ENCODE results near the gene POM121. TPM values are rescaled to one million over a fixed set of nuclear protein-coding genes. Genes with fewer than 3 reads are reported as not detected.
"Not testable (repeated sequence)": the region's sequence is repeated elsewhere in the genome, so short reads cannot be mapped to it uniquely, and the experiment has no call there.

Gene POM121
- total RNA-seq, 1 experiment from 2014 or later: 19.3 TPM

DNA sequence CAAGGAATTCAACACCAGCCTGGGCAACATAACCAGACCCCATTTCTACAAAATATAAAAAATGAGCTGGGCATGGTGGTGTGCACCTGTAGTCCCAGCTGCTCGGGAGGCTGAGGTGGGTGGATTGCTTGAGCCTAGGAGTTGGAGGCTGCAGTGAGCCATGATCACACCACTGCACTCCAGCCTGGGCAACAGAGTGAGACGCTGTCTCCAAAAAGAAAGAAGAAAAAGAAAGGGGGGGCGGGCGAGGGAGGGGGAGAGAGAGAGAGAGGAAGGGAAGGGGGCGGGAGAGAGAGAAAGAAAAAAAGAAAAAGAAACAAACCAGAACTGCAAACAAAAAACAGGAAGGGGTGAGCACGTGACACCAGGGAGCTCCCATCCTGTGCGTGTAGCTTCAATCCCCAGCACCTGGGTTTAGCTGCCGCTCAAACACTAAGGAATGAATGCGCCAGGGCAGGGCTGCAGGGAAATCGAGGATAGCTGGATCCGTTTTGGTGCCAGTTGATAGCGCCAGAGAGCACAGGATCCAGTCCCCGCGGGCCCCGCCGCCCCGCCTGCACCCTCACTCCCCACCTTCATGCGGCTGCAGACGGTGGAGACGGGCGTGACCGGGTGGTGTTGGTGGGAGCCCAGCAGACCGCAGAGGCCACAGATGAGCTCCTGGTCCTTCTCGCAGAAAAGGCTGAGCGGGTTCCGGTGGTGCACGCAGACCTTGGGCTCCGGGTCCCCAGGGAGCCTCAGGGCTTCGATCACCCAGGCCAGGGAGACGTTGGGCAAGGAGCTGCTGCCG lies 40.5 kb downstream of the POM121 start:
- H3K4me1 ChIP-seq; H3K27ac ChIP-seq; DNase-seq; H3K36me3 ChIP-seq; H3K9me3 ChIP-seq (replicated peaks); H3K4me3 ChIP-seq; H3K27me3 ChIP-seq: not testable (repeated sequence)

DNA sequence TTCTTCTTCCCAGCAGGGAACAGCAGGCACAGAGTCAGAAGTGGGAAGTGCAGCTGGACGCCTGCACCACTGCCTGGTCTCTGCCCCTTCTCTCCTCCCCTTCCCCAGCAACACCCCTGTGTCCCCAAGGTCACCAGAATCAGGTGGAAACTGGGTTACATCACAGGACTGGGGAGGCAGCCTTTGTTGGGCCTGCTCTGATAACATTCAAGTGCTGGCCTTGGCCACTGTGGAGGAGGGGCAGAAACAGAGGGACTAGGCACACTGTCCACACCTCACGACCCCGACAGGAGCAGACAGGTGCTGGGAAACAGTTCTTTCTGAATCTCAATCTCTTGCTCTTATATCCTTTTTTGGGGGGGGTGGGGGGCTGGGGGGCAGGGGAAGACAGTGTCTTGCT lies 42.0 kb downstream of the POM121 start:
- H3K36me3 ChIP-seq; H3K4me3 ChIP-seq; H3K27me3 ChIP-seq; H3K9me3 ChIP-seq (replicated peaks); H3K27ac ChIP-seq; H3K4me1 ChIP-seq: not testable (repeated sequence)
- DNase-seq: peak in 1 of 2 experiments; percentile 1

DNA sequence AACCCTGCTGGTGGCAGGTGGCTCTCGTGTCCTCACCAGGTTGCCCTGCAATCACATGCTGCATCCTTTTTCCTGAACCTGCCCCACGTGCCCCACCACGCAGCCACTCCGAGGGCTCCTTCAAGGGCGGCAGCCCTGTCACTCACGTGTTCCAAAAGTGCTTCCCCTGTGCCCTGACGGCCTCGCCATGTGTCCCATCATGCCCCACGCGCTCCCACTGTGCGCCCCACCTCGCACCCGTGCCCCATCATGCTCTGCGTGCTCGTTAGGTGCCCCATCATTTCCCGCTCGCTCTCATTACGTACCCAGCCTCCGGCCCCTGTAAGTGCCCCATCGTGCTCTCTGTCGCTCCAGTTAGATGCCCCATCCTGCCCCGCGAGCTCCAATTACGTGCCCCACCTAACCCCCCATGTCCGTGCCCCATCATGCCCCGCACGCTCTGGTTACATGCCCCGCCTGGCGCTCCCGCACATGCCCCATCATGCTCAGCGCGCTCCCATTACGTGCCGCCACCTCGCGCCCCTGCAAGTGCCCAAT lies 44.2 kb downstream of the POM121 start, which contains the start of gene TRIM74:
Gene TRIM74, minus strand, starts transcription at position 487 of the 537 bp plus-strand sequence. CDS start 3,309 bp downstream, outside the sequence.
- not testable (repeated sequence) for H3K27me3 ChIP-seq; H3K4me3 ChIP-seq; H3K27ac ChIP-seq; H3K9me3 ChIP-seq (replicated peaks); H3K4me1 ChIP-seq; DNase-seq; H3K36me3 ChIP-seq

DNA sequence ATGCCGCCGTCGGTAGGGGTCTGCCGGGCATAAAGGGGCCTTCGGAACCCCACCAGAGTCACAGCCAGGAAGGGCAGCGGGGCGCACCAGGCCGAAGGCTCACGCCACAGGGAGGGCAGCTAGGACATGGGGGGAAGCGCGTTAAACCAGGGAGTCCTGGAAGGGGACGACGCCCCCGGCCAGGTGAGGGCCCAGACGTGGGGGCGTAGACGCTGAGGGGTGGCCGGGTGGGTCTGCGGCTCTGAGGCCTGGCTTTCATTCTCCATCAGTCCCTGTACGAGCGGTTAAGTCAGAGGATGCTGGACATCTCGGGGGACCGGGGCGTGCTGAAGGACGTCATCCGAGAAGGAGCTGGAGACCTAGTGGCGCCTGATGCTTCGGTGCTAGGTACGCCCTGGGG lies 44.8 kb downstream of the POM121 start:
- H3K9me3 ChIP-seq (replicated peaks); H3K27me3 ChIP-seq; H3K36me3 ChIP-seq; H3K4me1 ChIP-seq; H3K4me3 ChIP-seq; H3K27ac ChIP-seq; DNase-seq: not testable (repeated sequence)

DNA sequence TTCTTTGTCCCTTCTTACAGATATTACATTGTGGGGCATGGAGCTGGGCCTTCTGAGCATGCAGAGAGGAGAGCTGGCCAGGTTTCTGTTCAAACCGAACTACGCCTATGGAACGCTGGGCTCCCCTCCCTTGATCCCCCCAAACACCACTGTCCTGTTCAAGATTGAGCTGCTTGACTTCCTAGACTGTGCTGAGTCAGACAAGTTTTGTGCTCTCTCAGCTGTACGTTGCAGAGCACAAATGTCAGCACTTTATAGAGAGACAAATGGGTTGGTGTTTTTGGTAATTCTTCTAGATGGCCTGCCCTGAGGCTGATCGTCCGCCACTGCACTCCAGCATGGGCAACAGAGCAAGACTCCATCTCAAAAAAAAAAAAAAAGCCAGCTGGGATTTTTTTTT lies 46.6 kb downstream of the POM121 start:
- H3K27me3 ChIP-seq; DNase-seq; H3K9me3 ChIP-seq (replicated peaks); H3K4me1 ChIP-seq; H3K36me3 ChIP-seq; H3K27ac ChIP-seq; H3K4me3 ChIP-seq: not testable (repeated sequence)

DNA sequence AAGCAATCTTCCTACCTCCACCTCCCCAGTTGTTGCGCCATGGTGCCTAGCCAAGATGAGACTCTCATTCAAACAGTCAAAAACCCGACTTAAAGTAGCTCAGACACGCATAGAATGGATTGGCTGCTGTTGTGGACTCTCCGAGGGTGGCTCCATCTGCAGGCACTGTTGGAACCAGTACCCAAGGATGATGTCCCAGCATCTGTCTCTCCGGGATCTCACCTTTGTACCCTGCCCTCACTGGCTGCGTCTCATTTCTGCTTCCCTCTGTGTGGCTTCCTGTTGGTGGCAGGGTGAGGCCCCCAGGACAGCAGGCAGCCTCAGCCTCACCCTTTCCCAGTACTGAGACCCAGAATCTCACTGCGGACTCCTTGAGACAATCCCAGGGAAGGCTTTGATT lies 49.9 kb downstream of the POM121 start:
- H3K4me1 ChIP-seq; H3K36me3 ChIP-seq; H3K9me3 ChIP-seq (replicated peaks); DNase-seq; H3K4me3 ChIP-seq; H3K27me3 ChIP-seq; H3K27ac ChIP-seq: not testable (repeated sequence)

DNA sequence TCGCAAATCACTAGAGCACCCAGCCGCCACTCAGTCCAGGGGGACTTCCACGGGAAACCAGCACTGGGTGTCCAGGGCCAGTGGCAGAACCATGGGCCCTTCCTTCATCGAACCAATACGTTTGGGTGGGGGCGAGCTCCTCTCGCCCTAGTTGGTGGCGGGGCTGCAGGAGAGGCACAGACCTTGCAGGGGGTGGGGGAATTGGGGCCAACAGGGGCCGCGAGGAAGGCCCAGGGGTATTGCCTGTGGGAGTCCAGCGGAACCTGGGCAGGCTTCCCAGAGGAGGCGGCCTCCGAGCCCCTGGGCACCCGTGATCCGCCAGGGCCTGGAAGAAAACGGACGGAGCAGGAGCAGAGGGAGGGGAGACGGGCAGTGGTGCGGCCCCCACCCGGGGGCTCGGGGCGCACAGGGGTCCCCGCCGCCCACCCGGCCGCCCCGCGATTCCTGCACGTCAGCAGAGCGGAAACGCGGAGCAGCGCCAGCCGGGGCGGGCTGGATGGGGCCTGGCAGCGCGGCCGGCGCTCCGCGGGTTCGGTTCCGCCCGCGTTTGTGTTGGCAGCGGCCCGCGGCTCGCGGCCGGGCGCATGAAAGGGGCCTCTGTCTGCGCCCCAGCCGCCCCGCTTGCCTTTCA lies 50.9 kb downstream of the POM121 start:
- not testable (repeated sequence) for H3K36me3 ChIP-seq; H3K4me1 ChIP-seq; H3K27me3 ChIP-seq; H3K4me3 ChIP-seq; H3K27ac ChIP-seq; H3K9me3 ChIP-seq (replicated peaks); DNase-seq

DNA sequence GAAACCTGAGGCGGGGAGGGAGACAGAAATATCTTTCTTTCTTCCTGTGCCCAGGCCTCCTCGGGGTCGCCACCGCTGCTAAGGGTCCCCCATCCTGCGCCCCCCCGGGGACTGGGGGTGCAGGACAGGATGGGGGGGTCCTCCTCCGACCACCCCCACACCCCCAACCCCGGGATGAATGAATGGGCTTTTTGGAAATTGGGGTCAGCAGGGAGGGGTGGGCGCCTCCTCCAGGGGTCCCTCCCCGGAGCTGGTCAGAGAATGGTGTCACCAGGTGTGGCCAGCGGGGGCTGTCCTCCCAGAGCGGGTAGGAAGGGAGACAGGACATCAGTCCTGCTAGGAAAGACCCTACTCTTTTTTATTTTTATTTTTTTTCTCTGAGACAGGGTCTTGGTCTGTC lies 51.5 kb downstream of the POM121 start:
- H3K27ac ChIP-seq: not testable (repeated sequence)

DNA sequence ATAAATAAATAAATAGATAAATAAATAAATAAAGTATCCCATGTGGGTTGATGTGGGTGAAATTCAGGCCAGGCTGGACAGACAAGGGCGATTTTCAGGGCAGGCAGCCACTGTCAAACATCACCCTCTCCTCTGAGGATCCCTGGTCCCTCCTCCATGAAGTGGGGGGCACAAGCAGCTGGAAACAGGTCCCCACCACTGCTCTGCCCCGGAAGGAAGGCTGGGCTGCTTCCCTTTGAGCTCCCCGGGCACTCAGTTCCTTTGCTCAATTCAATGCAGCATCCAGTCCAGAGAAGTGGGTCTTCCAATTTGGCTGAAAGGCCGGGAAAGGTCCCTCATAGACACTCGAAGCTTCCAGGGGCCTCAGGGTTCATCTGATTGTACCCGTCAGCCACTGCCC lies 55.5 kb downstream of the POM121 start:
- H3K27me3 ChIP-seq; H3K4me3 ChIP-seq; H3K4me1 ChIP-seq; DNase-seq; H3K27ac ChIP-seq; H3K9me3 ChIP-seq (replicated peaks); H3K36me3 ChIP-seq: not testable (repeated sequence)

More for the DNA sequence above, 51.5 kb downstream of the POM121 start:
- not testable (repeated sequence) for H3K4me1 ChIP-seq; DNase-seq; H3K4me3 ChIP-seq; H3K9me3 ChIP-seq (replicated peaks); H3K36me3 ChIP-seq; H3K27me3 ChIP-seq

DNA sequence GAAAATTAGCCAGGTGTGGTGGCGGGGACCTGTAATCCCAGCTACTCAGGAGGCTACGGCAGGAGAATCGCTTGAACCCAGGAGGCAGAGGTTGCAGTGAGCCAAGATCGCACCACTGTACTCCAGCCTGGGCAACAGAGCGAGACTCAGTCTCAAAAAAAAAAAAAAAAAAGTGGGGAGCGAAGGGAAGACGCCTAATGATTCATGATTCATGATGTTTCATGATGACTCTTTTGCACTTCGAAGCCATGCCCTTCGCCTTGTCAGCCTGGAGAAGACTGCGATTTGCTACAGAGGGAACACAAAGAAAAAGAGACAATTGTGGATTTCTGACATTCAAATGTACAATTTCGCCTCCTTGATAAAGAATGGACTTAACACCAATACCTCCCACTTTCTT lies 57.2 kb downstream of the POM121 start:
- H3K27ac ChIP-seq; H3K4me1 ChIP-seq; H3K27me3 ChIP-seq; H3K9me3 ChIP-seq (replicated peaks); H3K4me3 ChIP-seq; DNase-seq; H3K36me3 ChIP-seq: not testable (repeated sequence)

DNA sequence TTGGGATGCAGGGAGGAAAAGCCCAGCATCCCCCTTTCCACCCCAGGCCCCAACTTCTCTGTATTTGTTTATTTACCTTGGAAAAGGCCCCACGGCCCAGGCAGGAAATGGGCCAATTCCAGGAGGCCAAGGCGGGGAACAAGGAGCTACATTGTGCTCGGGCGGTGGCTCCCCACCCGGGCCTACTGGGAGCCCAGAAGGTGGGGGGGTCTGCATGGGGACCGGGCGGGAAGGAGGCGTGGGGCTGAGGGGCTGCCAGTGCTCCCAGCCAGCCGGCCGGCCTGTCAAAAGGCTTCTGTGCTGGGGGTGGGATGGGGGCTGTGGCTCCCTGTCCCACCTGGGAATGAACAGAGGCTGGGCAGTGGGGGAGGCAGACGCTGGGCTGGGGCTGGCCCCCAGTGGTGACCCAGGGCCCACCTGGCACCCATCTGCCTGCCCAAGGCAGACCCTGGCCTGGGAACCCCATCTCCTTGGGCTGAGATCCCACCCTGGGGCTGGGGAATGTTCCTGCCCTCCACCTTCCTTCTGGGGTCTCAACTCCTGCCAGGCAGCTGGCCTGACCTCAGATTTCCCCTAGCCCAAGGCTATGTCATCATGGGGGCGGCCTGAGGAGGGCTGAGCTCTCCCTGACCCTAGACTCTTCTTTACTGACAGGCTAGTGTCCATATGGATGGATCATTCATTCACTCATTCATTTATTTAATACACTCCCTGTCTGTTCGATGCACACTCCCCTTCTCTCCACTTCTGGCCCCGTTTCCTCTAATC lies 65.4 kb downstream of the POM121 start:
- H3K27me3 ChIP-seq; H3K4me3 ChIP-seq; H3K36me3 ChIP-seq; H3K4me1 ChIP-seq; H3K9me3 ChIP-seq (replicated peaks); H3K27ac ChIP-seq: not testable (repeated sequence)
- DNase-seq: peak in 1 of 2 experiments; percentile 87

DNA sequence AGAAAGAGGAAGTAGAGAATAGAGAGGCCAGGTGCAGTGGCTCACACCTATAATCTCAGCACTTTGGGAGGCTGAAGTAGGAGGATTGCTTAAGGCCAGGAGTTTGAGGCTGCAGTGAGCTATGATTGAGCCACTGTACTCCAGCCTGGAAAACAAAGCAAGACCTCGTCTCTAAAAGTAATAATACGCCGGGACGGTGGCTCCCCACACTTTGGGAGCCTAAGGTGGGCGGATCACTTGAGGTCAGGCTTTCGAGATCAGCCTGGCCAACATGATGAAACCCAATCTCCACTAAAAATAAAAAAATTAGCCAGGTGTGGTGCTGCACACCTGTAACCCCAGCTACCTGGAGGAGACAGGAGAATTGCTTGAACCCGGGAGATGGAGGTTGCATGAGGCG lies 70.6 kb downstream of the POM121 start:
- not testable (repeated sequence) for DNase-seq; H3K4me3 ChIP-seq; H3K9me3 ChIP-seq (replicated peaks); H3K27me3 ChIP-seq; H3K4me1 ChIP-seq; H3K27ac ChIP-seq; H3K36me3 ChIP-seq

DNA sequence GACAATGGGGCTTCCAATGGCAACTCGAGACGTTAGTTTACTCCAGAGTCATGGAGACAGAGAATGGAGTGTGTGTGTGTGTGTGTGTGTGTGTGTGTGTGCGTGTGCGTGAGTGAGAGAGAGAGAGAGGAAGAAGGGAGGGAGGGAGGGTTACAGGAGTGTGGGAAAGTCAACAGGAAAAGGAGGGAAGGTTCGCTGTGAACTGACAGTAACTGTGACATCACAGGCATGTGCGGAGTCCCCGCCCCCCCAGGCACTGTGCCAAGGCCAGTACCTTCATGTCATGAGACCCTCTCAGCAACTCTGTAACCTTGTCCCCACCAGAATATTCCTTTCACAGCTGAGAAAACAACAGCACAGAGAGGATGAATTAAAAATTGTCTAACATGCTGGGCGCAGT lies 72.6 kb downstream of the POM121 start:
- not testable (repeated sequence) for H3K36me3 ChIP-seq; H3K27ac ChIP-seq; H3K4me1 ChIP-seq; H3K9me3 ChIP-seq (replicated peaks); H3K27me3 ChIP-seq; DNase-seq; H3K4me3 ChIP-seq

DNA sequence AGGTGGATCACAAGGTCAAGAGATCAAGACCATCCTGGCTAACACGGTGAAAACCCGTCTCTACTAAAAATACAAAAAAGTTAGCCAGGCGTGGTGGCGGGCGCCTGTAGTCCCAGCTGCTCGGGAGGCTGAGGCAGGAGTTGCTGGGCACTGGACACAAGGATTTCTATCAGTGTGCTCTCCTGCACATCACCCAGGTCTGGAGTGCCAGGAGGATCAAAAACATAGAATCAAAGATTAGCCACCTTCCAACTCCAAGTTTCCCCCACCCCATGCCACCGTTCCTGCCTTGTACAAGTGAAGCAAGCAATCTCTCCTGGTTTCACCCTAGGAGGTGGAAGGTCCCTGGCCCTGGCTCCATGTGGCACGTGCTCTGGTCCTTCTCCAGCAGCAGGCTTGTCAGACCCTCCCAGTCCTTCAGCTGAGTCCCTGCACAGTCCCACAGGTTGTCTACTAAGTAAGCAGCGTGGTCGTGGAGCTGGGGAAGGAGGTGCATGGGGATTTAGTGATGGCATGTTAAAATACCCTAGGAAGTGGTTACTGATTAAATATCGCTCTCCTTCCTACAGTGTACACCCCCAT lies 73.1 kb downstream of the POM121 start:
- not testable (repeated sequence) for H3K27me3 ChIP-seq; H3K27ac ChIP-seq; H3K9me3 ChIP-seq (replicated peaks); DNase-seq; H3K4me3 ChIP-seq; H3K4me1 ChIP-seq; H3K36me3 ChIP-seq
